Esophagus (tissue), 2 donors: ENCODE results near the gene FCHSD2. TPM values are rescaled to one million over a fixed set of nuclear protein-coding genes. Genes with fewer than 3 reads are reported as not detected.

ENCODE experiments used
- H3K27ac ChIP-seq, 2 donors: one replicate each; pipeline ENCODE4 v1.5.1; 2013; ENCODE audit warnings: low read depth in 2 of 2, mild to moderate bottlenecking in 2 of 2, inconsistent platforms in 1 of 2, low read length in 1 of 2, moderate library complexity in 1 of 2
- H3K27me3 ChIP-seq, 2 donors: one replicate each; pipeline ENCODE4 v1.6.1; 2013; ENCODE audit warnings: low read length in 2 of 2, control low read depth in 1 of 2, mild to moderate bottlenecking in 1 of 2; ENCODE audit not compliant: insufficient read depth in 2 of 2, control insufficient read depth in 1 of 2
- H3K36me3 ChIP-seq, 2 donors: one replicate each; pipeline ENCODE4 v1.6.1; 2013; ENCODE audit warnings: low read length in 1 of 2; ENCODE audit not compliant: control insufficient read depth in 2 of 2, insufficient read depth in 2 of 2
- H3K4me1 ChIP-seq, 2 donors: one replicate each; pipeline ENCODE4 v1.6.1; 2013; ENCODE audit warnings: low read length in 1 of 2; ENCODE audit not compliant: control insufficient read depth in 2 of 2, insufficient read depth in 2 of 2
- H3K4me3 ChIP-seq, 2 donors: one replicate each; pipeline ENCODE4 v1.5.1; 2013; ENCODE audit warnings: low read length in 2 of 2, mild to moderate bottlenecking in 2 of 2, low read depth in 1 of 2, moderate library complexity in 1 of 2
- H3K9me3 ChIP-seq, 2 donors: one replicate each; pipeline ENCODE4 v1.6.1; 2013; ENCODE audit warnings: mild to moderate bottlenecking in 2 of 2, low read depth in 1 of 2, low read length in 1 of 2, moderate library complexity in 1 of 2; ENCODE audit not compliant: control insufficient read depth in 2 of 2, insufficient read depth in 1 of 2
- WGBS, 2 donors: extraction: QIAGEN DNeasy Blood & Tissue Kit; methylation state at CpG; one replicate each; pipeline ENCODE4 v1.1.7; 2013; 5-methylcytosine and 5-hydroxymethylcytosine counted together
- polyA plus RNA-seq, 2 donors: library from polyadenylated mRNA; stranded (reverse); fragments of 200-250 nt; gene quantifications; one replicate each; pipeline ENCODE4 v1.2.3, GENCODE V29; 2013
- donor health status: healthy with polysubstance abuse.
- donor health status: Bipolar disorder and iron deficiency.

The FCHSD2 gene
- polyA plus RNA-seq, 2 donors, result 3.7 to 4.7 TPM

DNA sequence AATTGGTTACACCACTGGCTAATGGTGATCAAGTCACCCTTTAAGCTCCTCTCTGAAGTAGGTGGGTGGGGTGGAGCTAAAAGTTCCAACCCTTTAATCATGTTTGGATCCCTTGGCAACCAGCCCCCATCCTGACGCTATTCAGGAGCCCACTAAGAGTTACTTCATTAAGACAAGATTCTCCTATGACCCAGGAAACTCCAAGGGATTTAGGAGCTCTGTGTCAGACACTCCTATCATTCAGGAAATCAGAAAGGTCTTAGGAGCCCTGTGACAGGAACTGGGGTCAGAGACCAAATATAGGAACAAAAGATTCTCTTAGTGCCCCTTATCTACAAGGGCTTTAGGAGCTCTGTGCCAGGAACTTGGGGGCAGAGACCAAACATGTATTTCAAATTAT is 186.7 kb downstream of the FCHSD2 start:
- H3K4me1 ChIP-seq, result no peaks in the 10 kb centered on the region
- WGBS, 2 donors, result 56 to 64% methylated on average over 1 of the region's 1 CpG
- H3K36me3 ChIP-seq, result no peaks in the 10 kb centered on the region
- no peak overlapping the region for H3K4me3 ChIP-seq
- H3K27me3 ChIP-seq, result no peaks in the 10 kb centered on the region
- H3K27ac ChIP-seq, result no peak overlapping the region
- no peaks in the 10 kb centered on the region for H3K9me3 ChIP-seq

GRCh38 chr11:72954860-72955259 is 187.3 kb downstream of the FCHSD2 start:
- Histone ChIP-seq H3K4me1 (no peaks in the 10 kb centered on the region), H3K9me3 (no peaks in the 10 kb centered on the region), H3K27me3 (no peaks in the 10 kb centered on the region), H3K4me3 (no peak overlapping the region), H3K27ac (no peak overlapping the region), H3K36me3 (no peaks in the 10 kb centered on the region)
- 56 to 63% methylated on average over 3 of the region's 3 CpGs for WGBS, 2 donors

GRCh38 chr11:72953637-72954036 is 188.5 kb downstream of the FCHSD2 start:
- no peaks in the 10 kb centered on the region for H3K9me3 ChIP-seq
- H3K4me1 ChIP-seq, result no peaks in the 10 kb centered on the region
- no peak overlapping the region for H3K27ac ChIP-seq
- no peaks in the 10 kb centered on the region for H3K27me3 ChIP-seq
- 97 to 98% methylated on average over 2 of the region's 2 CpGs for WGBS, 2 donors
- H3K4me3 ChIP-seq, result no peak overlapping the region
- H3K36me3 ChIP-seq, result no peaks in the 10 kb centered on the region

DNA sequence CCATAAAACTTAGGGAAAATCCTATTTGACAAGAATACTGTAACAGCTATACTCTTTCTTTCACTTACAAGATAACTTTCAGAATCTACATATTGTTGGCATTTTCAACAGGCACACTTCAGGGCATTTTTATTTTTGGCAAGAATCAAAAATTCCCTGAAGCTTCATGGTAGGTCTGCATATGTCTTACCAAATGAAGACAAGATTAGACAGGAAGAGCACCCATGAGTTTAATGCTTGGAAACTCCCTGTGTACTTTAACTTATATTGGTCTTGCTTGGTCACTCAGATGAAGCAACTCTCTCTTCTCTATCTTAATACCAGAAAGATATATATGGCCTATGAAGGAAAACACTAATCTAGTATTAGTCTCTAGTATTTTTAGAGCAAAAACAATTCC is 190.2 kb downstream of the FCHSD2 start:
- H3K27ac ChIP-seq, result no peak overlapping the region
- H3K4me3 ChIP-seq, result no peak overlapping the region
- H3K27me3 ChIP-seq, result no peaks in the 10 kb centered on the region
- H3K4me1 ChIP-seq, result no peaks in the 10 kb centered on the region
- H3K9me3 ChIP-seq, result no peaks in the 10 kb centered on the region
- no peaks in the 10 kb centered on the region for H3K36me3 ChIP-seq

DNA sequence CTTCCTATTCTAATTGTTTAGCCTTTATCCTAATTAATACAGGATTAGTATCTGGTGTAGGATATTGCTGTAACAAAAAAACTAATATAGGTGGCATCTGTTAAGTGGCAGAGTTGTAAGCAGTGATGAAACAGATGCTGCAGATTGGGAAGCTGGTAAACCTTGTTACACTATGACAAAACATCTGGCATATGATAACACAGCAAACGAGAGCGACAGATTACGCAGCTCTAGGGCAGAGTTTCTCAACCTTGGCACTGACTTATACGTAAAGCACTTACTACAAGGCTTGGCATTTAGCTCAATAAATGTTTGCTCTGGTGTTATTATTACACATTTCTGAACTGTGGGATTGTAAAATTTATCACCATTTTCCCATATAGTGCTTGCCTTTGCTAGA is 190.9 kb downstream of the FCHSD2 start:
- no peak overlapping the region for H3K4me3 ChIP-seq
- no peak overlapping the region for H3K27ac ChIP-seq
- no peaks in the 10 kb centered on the region for H3K9me3 ChIP-seq
- H3K36me3 ChIP-seq, result no peaks in the 10 kb centered on the region
- no peaks in the 10 kb centered on the region for H3K4me1 ChIP-seq
- WGBS, 2 donors, result 46 to 56% methylated on average over 4 of the region's 4 CpGs
- no peaks in the 10 kb centered on the region for H3K27me3 ChIP-seq

- no peak overlapping the region for H3K27ac ChIP-seq
- no peaks in the 10 kb centered on the region for H3K4me1 ChIP-seq
- H3K27me3 ChIP-seq, result no peaks in the 10 kb centered on the region
- WGBS, 2 donors, result 95% methylated on average over 3 of the region's 3 CpGs
- H3K36me3 ChIP-seq, result no peaks in the 10 kb centered on the region
- H3K4me3 ChIP-seq, result no peak overlapping the region
- no peaks in the 10 kb centered on the region for H3K9me3 ChIP-seq
Observed at GRCh38 chr11:72950685-72951084, 191.4 kb downstream of the FCHSD2 start.

GRCh38 chr11:72947229-72947628 is 194.9 kb downstream of the FCHSD2 start:
- no peaks in the 10 kb centered on the region for H3K36me3 ChIP-seq
- no peak overlapping the region for H3K27ac ChIP-seq
- no peaks in the 10 kb centered on the region for H3K27me3 ChIP-seq
- no peaks in the 10 kb centered on the region for H3K9me3 ChIP-seq
- H3K4me1 ChIP-seq, result no peaks in the 10 kb centered on the region
- no peak overlapping the region for H3K4me3 ChIP-seq
- WGBS, 2 donors, result 88 to 92% methylated on average over 1 of the region's 1 CpG

- H3K9me3 ChIP-seq, result no peaks in the 10 kb centered on the region
- H3K4me3 ChIP-seq, result no peak overlapping the region
- no peaks in the 10 kb centered on the region for H3K36me3 ChIP-seq
- no peak overlapping the region for H3K27ac ChIP-seq
- no peaks in the 10 kb centered on the region for H3K4me1 ChIP-seq
- H3K27me3 ChIP-seq, result no peaks in the 10 kb centered on the region
- 38 to 53% methylated on average over 1 of the region's 1 CpG for WGBS, 2 donors
Observed at GRCh38 chr11:72943664-72944063, 198.5 kb downstream of the FCHSD2 start.

DNA sequence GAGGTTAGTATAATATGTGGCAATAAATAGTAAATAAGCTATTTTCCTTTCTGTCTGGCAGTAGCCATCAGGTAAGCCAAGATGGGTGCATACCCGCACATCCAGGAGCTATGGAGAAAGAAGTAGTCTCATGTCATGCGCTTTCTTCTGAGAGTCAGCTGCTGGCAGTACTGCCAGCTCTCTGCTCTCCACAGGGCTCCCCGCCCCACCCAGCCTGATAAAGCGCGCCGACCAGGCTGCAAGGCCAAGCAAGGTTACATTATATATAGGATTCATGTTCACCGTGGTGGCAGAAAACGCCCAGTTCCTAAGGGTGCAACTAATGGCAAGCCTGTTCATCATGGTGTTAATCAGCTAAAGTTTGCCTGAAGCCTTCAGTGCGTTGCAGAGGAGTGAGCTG is 201.7 kb downstream of the FCHSD2 start:
- H3K4me1 ChIP-seq, result no peaks in the 10 kb centered on the region
- no peaks in the 10 kb centered on the region for H3K36me3 ChIP-seq
- WGBS, 2 donors, result 94 to 98% methylated on average over 9 of the region's 9 CpGs
- H3K27ac ChIP-seq, result no peak overlapping the region
- H3K27me3 ChIP-seq, result no peaks in the 10 kb centered on the region
- no peak overlapping the region for H3K4me3 ChIP-seq
- H3K9me3 ChIP-seq, result no peaks in the 10 kb centered on the region

GRCh38 chr11:72939031-72939430 is 203.1 kb downstream of the FCHSD2 start:
- H3K27ac ChIP-seq, result no peak overlapping the region
- 64 to 67% methylated on average over 2 of the region's 2 CpGs for WGBS, 2 donors
- H3K27me3 ChIP-seq, result no peaks in the 10 kb centered on the region
- no peaks in the 10 kb centered on the region for H3K36me3 ChIP-seq
- no peaks in the 10 kb centered on the region for H3K4me1 ChIP-seq
- H3K9me3 ChIP-seq, result no peaks in the 10 kb centered on the region
- no peak overlapping the region for H3K4me3 ChIP-seq
